Adrenal gland (tissue), 5 donors: ENCODE measurements around the gene SNX8.

Experiments used
- CTCF ChIP-seq, 6 experiments: fragments of 450-650 bp in 4 of 6; fragments of 200-600 bp in 2 of 6; sonication (generic) in 1 of 6; IDR thresholded peaks; 1 replicate in 5 of 6; 2 replicates in 1 of 6; pipeline versions ENCODE4 v1.5.1 to v1.8.0; 2016 to 2021; ENCODE audit warnings: antibody characterized with exemption in 6 of 6, mild to moderate bottlenecking in 2 of 6, moderate library complexity in 1 of 6
- POLR2A ChIP-seq, 2 donors: fragments of 450-650 bp; IDR thresholded peaks; one replicate each; pipeline ENCODE4 v1.6.1; 2017; ENCODE audit warnings: antibody characterized with exemption in 2 of 2, mild to moderate bottlenecking in 2 of 2, moderate library complexity in 1 of 2
- donor health status: DM: no; HTN: no; CAD: no.

GRCh38 chr7:2358968-2359527 is 44.8 kb upstream of the SNX8 start:
- no peak for TF ChIP-seq CTCF (IDR thresholded peaks at IDR 0.05)
- no peak for TF ChIP-seq POLR2A (IDR thresholded peaks at IDR 0.05)
